Nephron (organoid): ENCODE measurements around the gene EDNRB.
"Not testable (repeated sequence)": the region's sequence is repeated elsewhere in the genome, so short reads cannot be mapped to it uniquely, and the experiment has no call there.

ENCODE experiments used
- H3K27ac Mint-ChIP-seq, 3 experiments: 2 replicates each; pipeline ENCODE4 v1.8.0; 2020; ENCODE audit warnings: mixed read lengths in 3 of 3, mild to moderate bottlenecking in 2 of 3, moderate library complexity in 1 of 3
- H3K27me3 Mint-ChIP-seq: 2 replicates; pipeline ENCODE4 v1.8.0; 2021; ENCODE audit warnings: low read depth, mild to moderate bottlenecking, moderate library complexity, mixed read lengths
- H3K36me3 Mint-ChIP-seq: 2 replicates; pipeline ENCODE4 v1.8.0; 2020; ENCODE audit warnings: low read depth, mixed read lengths
- H3K4me1 Mint-ChIP-seq: 2 replicates; pipeline ENCODE4 v1.8.0; 2020; ENCODE audit warnings: mixed read lengths
- H3K4me3 Mint-ChIP-seq, 3 experiments: 2 replicates each; pipeline ENCODE4 v1.8.0; 2020; ENCODE audit warnings: mild to moderate bottlenecking in 3 of 3, mixed read lengths in 3 of 3, moderate library complexity in 2 of 3
- H3K9me3 Mint-ChIP-seq: 2 replicates; pipeline ENCODE4 v1.8.0; 2020; ENCODE audit warnings: mixed read lengths
- TF ChIP-seq, protein P1 (sequence below), 3 experiments: fragments of 200-600 bp; sonication (generic); IDR thresholded peaks; one replicate each; pipeline ENCODE4 v1.5.0; 2021; ENCODE audit warnings: antibody characterized with exemption in 3 of 3; ENCODE audit not compliant: unreplicated experiment in 3 of 3

The EDNRB gene

DNA sequence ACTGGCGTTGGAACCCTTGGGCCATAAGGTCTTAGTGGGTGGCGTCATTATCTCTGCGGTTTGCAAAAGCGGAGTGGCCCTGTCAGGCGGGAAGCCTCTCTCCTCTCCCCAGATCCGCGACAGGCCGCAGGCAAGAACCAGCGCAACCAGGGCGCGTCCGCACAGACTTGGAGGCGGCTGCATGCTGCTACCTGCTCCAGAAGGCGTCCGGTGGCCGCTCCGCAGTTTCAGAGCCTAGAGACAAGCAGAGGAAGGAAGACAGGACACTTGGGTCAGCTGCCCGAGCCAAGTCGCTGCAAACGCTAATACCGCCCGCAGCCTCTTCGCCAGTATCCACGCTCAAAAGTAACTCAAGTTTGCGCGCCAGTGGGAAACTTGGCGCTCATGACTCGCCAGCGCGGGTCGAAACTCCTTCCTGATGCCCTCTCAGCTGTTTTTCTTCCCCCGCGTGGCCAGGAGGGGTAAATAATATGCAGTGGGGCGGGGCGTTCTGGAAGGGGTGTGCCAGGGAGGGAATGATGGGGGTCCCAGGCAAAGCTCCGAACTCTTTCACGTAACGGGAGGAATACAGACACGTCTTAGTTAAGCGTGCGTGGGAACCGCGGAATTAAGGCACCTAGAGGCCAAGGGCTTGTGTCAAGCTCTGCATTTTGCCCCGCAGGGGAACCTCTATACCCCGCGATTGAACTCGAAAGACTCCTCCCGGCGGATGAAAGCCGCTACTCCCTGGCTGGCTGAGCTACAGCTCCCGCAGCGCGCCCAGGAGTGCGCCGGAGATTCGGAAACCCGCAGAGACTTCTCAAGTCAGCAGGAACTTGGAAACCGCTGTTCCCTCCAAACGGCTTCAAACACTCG is at the start of gene EDNRB:
EDNRB (minus strand) TSS at position 441 of the 855 bp plus-strand sequence; CDS start at position 183, 258 bp downstream.
- Mint-ChIP-seq H3K27ac (peak within 1 kb of the TSS in 1 of 3 experiments; percentile 50), H3K27me3 (peaks cover 4% of the 10 kb centered on the region), H3K4me1 (peaks cover 5% of the 10 kb centered on the region), H3K36me3 (no peaks in the 10 kb centered on the region), H3K9me3 (peaks cover 3% of the 10 kb centered on the region), H3K4me3 (no peak within 1 kb of the TSS)
- TF ChIP-seq, protein P1, sequence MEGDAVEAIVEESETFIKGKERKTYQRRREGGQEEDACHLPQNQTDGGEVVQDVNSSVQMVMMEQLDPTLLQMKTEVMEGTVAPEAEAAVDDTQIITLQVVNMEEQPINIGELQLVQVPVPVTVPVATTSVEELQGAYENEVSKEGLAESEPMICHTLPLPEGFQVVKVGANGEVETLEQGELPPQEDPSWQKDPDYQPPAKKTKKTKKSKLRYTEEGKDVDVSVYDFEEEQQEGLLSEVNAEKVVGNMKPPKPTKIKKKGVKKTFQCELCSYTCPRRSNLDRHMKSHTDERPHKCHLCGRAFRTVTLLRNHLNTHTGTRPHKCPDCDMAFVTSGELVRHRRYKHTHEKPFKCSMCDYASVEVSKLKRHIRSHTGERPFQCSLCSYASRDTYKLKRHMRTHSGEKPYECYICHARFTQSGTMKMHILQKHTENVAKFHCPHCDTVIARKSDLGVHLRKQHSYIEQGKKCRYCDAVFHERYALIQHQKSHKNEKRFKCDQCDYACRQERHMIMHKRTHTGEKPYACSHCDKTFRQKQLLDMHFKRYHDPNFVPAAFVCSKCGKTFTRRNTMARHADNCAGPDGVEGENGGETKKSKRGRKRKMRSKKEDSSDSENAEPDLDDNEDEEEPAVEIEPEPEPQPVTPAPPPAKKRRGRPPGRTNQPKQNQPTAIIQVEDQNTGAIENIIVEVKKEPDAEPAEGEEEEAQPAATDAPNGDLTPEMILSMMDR (IDR thresholded peaks at IDR 0.05; ENCODE audit: unreplicated experiment in 3 of 3) = no peak

DNA sequence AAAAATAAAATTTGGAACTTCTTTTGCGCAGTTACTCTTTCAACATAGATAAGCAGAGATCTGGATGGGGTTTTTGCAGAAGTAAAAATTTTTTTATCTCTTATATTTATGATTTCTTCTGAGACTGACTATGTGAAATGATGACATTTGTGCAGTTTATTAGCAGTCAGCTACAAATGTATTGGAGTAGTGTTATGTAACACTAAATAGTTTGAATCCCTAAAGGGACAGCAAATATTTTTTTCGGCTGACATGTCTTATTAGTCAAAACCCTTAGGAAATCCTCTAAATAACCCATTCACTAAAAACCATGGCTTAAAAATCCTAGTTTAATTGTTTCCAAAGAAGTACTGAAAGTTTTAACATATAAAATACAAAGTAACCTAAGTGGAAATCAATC is 48.0 kb upstream of the EDNRB start:
- Mint-ChIP-seq H3K36me3 (no peaks in the 10 kb centered on the region), H3K4me3 (no peak overlapping the region), H3K4me1 (no peaks in the 10 kb centered on the region), H3K27ac (no peak overlapping the region), H3K27me3 (no peaks in the 10 kb centered on the region), H3K9me3 (peaks cover 18% of the 10 kb centered on the region)
- TF ChIP-seq, protein P1 (IDR thresholded peaks at IDR 0.05; ENCODE audit: unreplicated experiment in 3 of 3) = no peak

DNA sequence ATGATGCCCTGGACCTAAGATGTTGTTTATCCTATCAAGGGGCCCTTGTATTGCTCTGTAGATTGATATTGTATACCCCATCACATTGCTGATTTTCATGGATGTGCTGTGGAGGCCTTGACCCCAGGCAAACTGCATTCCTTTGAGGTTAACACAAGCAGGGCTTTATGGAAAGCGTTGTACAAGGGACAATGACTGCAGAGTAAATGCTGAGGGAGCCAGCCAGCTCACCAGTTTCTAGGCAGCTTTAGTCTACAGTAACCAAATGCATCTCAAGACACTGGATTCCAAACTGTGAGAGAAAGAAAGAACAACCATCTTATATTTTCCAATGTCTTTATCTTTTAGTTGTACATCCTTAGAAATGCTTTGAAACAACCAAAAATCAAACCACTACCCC is 34.1 kb upstream of the EDNRB start:
- Mint-ChIP-seq H3K36me3 (no peaks in the 10 kb centered on the region), H3K9me3 (peaks cover 2% of the 10 kb centered on the region), H3K27me3 (no peaks in the 10 kb centered on the region), H3K4me3 (no peak overlapping the region), H3K27ac (no peak overlapping the region), H3K4me1 (no peaks in the 10 kb centered on the region)
- TF ChIP-seq, protein P1 (IDR thresholded peaks at IDR 0.05; ENCODE audit: unreplicated experiment in 3 of 3) = no peak

GRCh38 chr13:77952276-77952675 is 33.6 kb upstream of the EDNRB start:
- H3K27ac Mint-ChIP-seq = no peak overlapping the region
- no peaks in the 10 kb centered on the region for H3K4me1 Mint-ChIP-seq
- TF ChIP-seq, protein P1 (IDR thresholded peaks at IDR 0.05; ENCODE audit: unreplicated experiment in 3 of 3) = no peak
- no peaks in the 10 kb centered on the region for H3K27me3 Mint-ChIP-seq
- peaks cover 2% of the 10 kb centered on the region for H3K9me3 Mint-ChIP-seq
- no peak overlapping the region for H3K4me3 Mint-ChIP-seq
- no peaks in the 10 kb centered on the region for H3K36me3 Mint-ChIP-seq

DNA sequence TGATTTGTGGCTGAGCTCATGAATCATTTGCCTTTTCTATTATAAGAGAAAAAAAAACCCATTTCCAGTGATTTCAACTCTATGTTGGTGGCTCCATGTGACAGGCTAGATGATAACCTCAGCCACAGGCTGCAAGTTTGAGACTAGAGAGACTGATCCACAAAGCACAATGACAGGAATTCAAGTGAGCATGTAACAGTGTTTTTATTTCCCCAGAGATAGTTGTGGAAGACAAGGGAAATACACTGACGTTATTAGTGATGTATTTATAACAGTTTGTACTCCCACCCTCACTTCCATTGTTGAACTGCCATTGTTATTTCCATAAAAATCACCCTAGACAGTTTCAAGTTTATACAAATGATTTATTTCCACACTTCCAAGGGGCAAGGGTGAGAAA is 27.9 kb upstream of the EDNRB start:
- H3K4me3 Mint-ChIP-seq = no peak overlapping the region
- H3K9me3 Mint-ChIP-seq = no peaks in the 10 kb centered on the region
- TF ChIP-seq, protein P1 (IDR thresholded peaks at IDR 0.05; ENCODE audit: unreplicated experiment in 3 of 3) = no peak
- H3K4me1 Mint-ChIP-seq = no peaks in the 10 kb centered on the region
- peak overlapping the region; percentile 32 to 63 (median 41) for H3K27ac Mint-ChIP-seq
- no peaks in the 10 kb centered on the region for H3K27me3 Mint-ChIP-seq
- no peaks in the 10 kb centered on the region for H3K36me3 Mint-ChIP-seq

DNA sequence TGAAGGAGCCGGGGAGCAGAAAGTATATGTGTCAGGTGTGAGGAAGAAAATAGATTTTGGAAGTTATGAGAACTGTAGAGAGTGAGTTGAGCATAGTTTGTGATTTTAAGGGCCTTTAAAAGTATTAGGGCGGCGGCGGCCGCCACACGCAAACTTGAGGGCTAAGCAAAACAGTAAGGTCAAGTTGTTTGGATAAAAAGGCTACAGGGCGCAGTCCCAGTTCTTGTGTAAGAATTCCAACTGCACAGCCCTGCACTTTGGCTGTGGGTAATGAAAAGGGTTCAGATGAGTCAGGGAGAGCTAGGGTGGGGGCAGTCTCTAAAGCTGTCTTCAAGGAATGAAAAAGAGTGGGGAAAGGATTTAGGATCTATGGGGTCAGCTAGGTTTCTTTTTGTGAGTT is 16.4 kb upstream of the EDNRB start:
- not testable (repeated sequence) for H3K4me1 Mint-ChIP-seq, H3K27me3 Mint-ChIP-seq, H3K36me3 Mint-ChIP-seq, H3K27ac Mint-ChIP-seq, H3K4me3 Mint-ChIP-seq
- peaks cover 12% of the 10 kb centered on the region for H3K9me3 Mint-ChIP-seq
